CD4-positive, alpha-beta memory T cell (primary cell): Measurements from ENCODE around the gene BEX3. TPM values are rescaled to one million over a fixed set of nuclear protein-coding genes. Genes with fewer than 3 reads are reported as not detected.
"Not testable (repeated sequence)": the region's sequence is repeated elsewhere in the genome, so short reads cannot be mapped to it uniquely, and the experiment has no call there.

Experiments used
- CTCF ChIA-PET: fragments of 350-600 bp; sonication (Branson Sonifier 250); formaldehyde crosslinking; loops from one replicate; lab custom pipeline; 2021; ENCODE audit warnings: inconsistent platforms; ENCODE audit not compliant: partially characterized antibody; lab: Charles Lee
- POLR2A ChIA-PET: fragments of 350-600 bp; sonication (Branson Sonifier 250); formaldehyde crosslinking; loops from one replicate; lab custom pipeline; 2021; ENCODE audit not compliant: partially characterized antibody; lab: Charles Lee
- DNase-seq, 5 donors: peaks; one replicate each; pipeline versions ENCODE4 v3.0.0 to v3.0.0-alpha.2; 2020 to 2022; ENCODE audit warnings: mixed read lengths in 1 of 5
- H3K27ac ChIP-seq: one replicate; pipeline ENCODE4 v1.7.0; 2013; ENCODE audit warnings: low read depth, low read length
- H3K27me3 ChIP-seq: 2 replicates; pipeline ENCODE4 v1.7.0; 2013; ENCODE audit warnings: mild to moderate bottlenecking, low read length, moderate library complexity; ENCODE audit not compliant: insufficient read depth
- H3K36me3 ChIP-seq: 2 replicates; pipeline ENCODE4 v1.7.0; 2013; ENCODE audit warnings: mild to moderate bottlenecking, low read length, moderate library complexity; ENCODE audit not compliant: insufficient read depth
- H3K4me1 ChIP-seq: 2 replicates; pipeline ENCODE4 v1.7.0; 2013; ENCODE audit warnings: mild to moderate bottlenecking, low read length, moderate library complexity; ENCODE audit not compliant: insufficient read depth
- H3K4me3 ChIP-seq, 2 donors: one replicate each; pipeline ENCODE4 v1.7.0; 2013; ENCODE audit warnings: low read length in 2 of 2, mild to moderate bottlenecking in 1 of 2
- H3K9me3 ChIP-seq, 2 donors: one replicate each; pipeline ENCODE4 v1.7.0; 2013; ENCODE audit warnings: low read length in 2 of 2, control low read depth in 1 of 2; ENCODE audit not compliant: control insufficient read depth in 1 of 2
- H3K27ac Mint-ChIP-seq, 7 donors: one replicate each; pipeline ENCODE4 v1.8.0; 2020 to 2021; ENCODE audit warnings: mixed read lengths in 7 of 7, mild to moderate bottlenecking in 6 of 7, inconsistent platforms in 3 of 7, moderate library complexity in 3 of 7
- H3K27me3 Mint-ChIP-seq, 2 donors: one replicate each; pipeline ENCODE4 v1.8.0; 2020 to 2021; ENCODE audit warnings: mixed read lengths in 2 of 2
- H3K36me3 Mint-ChIP-seq, 2 donors: one replicate each; pipeline ENCODE4 v1.8.0; 2020 to 2021; ENCODE audit warnings: mixed read lengths in 2 of 2, inconsistent platforms in 1 of 2, mild to moderate bottlenecking in 1 of 2
- H3K4me1 Mint-ChIP-seq, 4 donors: one replicate each; pipeline ENCODE4 v1.8.0; 2020 to 2021; ENCODE audit warnings: mixed read lengths in 4 of 4, mild to moderate bottlenecking in 1 of 4
- H3K4me3 Mint-ChIP-seq, 8 donors: one replicate each; pipeline ENCODE4 v1.8.0; 2020 to 2021; ENCODE audit warnings: mixed read lengths in 8 of 8, mild to moderate bottlenecking in 7 of 8, moderate library complexity in 6 of 8, inconsistent platforms in 3 of 8
- H3K9me3 Mint-ChIP-seq, 8 donors: one replicate each; pipeline ENCODE4 v1.8.0; 2020 to 2021; ENCODE audit warnings: mixed read lengths in 8 of 8, mild to moderate bottlenecking in 5 of 8, inconsistent platforms in 3 of 8, moderate library complexity in 1 of 8
- intact Hi-C: fragments of 100-400 bp; cut with micrococcal nuclease; formaldehyde crosslinking; loops from one replicate; pipeline ENCODE4 v1.15.1; 2023
- polyA plus RNA-seq, 2 donors: library from polyadenylated mRNA; unstranded; fragments of 300-500 nt; fragmentation: Illumina TruSeq; gene quantifications; one replicate each; pipeline ENCODE4 v1.2.3, GENCODE V29; 2021
- total RNA-seq, 2 experiments: library from RNA; stranded (reverse); gene quantifications; one replicate each; pipeline ENCODE4 v1.2.3, GENCODE V29; 2021

Gene BEX3
- total and polyA plus RNA-seq, 4 experiments from 2014 or later, result 50.6 to 94.0 (median 69.0) TPM

DNA sequence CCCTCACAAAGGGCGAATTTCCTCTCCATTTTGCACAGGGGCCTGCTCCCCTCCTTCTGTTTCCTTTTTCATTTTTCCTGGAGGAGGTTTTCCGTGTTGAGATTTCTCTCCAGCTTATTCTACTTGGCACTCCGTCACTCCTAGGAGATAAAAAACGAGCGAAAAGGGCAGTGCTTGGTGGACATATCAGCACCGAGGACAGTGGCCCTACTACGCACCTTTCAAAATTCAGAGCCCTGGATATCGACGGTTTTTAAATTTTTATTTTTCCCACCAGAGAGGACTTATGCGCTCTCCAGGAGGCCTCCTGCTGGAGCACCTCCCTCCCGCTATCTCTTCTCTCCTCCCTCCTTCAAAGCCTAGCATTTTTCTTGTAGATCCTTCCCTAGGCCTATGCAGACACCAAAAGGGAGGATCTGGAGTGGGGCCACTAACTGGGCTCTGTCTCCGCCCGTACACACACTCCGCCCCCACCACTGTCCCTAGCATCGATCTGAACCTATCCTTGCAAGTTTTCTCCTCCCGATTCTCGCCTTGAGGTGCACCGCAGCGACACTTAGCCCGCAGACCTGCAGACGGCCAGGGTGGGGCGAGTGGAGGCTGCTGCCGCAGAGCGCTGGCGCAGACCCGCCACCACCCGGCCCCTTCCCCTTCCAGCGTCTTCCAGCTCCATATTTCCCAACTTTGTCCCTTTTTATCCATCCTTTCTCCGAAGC, 28.5 kb upstream of the BEX3 start:
- H3K27ac ChIP-seq, result no peak overlapping the region
- DNase-seq, result no peak
- Mint-ChIP-seq H3K27ac (peak overlapping the region in 1 of 7 donors; percentile 75), H3K9me3 (no peaks in the 10 kb centered on the region), H3K36me3 (no peaks in the 10 kb centered on the region), H3K4me3 (no peak overlapping the region), H3K27me3 (peaks cover 0 to 1% of the 10 kb centered on the region in 2 donors), H3K4me1 (peaks cover 0 to 3% (median 1%) of the 10 kb centered on the region in 4 donors)
- H3K27me3 ChIP-seq, result no peaks in the 10 kb centered on the region
- no peaks in the 10 kb centered on the region for H3K36me3 ChIP-seq
- peaks cover 5% of the 10 kb centered on the region for H3K4me1 ChIP-seq
- H3K9me3 ChIP-seq, result no peaks in the 10 kb centered on the region
- H3K4me3 ChIP-seq, result no peak overlapping the region
- CTCF ChIA-PET, result interaction anchor here (1.6 kb wide), 1 partner anchor 114 kb away, joined by 5 read pairs; no protein-coding TSS in a partner anchor
- intact Hi-C loops, result loop anchor here (10.0 kb wide), 1 partner anchor 133 kb away; the partner anchor contains the start of gene BEX4
- POLR2A ChIA-PET, result no interaction called here

- peak within 1 kb of the TSS in 1 of 2 donors; percentile 34 for H3K4me3 ChIP-seq
- CTCF ChIA-PET, result interaction anchor here (0.8 kb wide), 1 partner anchor 107 kb away, joined by 3 read pairs; no protein-coding TSS in a partner anchor
- no peaks in the 10 kb centered on the region for H3K27me3 ChIP-seq
- intact Hi-C loops, result no loop called here
- no peak within 1 kb of the TSS for H3K27ac ChIP-seq
- POLR2A ChIA-PET, result interaction anchor here (1.6 kb wide), 1 partner anchor 10 kb away, joined by 3 read pairs; no protein-coding TSS in a partner anchor
- no peak for DNase-seq
- H3K36me3 ChIP-seq, result no peaks in the 10 kb centered on the region
- Mint-ChIP-seq H3K9me3 (no peaks in the 10 kb centered on the region), H3K27ac (peak within 1 kb of the TSS in 3 of 7 donors; percentile 50 to 79 (median 61)), H3K36me3 (no peaks in the 10 kb centered on the region), H3K4me1 (peaks cover 5 to 16% (median 10%) of the 10 kb centered on the region in 4 donors), H3K27me3 (peaks cover 2 to 3% of the 10 kb centered on the region in 2 donors), H3K4me3 (peak within 1 kb of the TSS; percentile 82 to 89 (median 86))
- peaks cover 8% of the 10 kb centered on the region for H3K4me1 ChIP-seq
- H3K9me3 ChIP-seq, result no peaks in the 10 kb centered on the region
These were observed 20.1 kb upstream of the BEX3 start, which contains the start of gene TCEAL9 for GRCh38 chrX:103356130-103356798. TSS of gene TCEAL9 (plus strand) at chrX:103356506. CDS start at chrX:103357685, 1,179 bp downstream.

GRCh38 chrX:103356858-103357257, 19.5 kb upstream of the BEX3 start:
- no peaks in the 10 kb centered on the region for H3K27me3 ChIP-seq
- H3K27me3 Mint-ChIP-seq, result peaks cover 2 to 3% of the 10 kb centered on the region in 2 donors
- DNase-seq, result no peak
- H3K36me3 ChIP-seq, result no peaks in the 10 kb centered on the region
- no peaks in the 10 kb centered on the region for H3K9me3 ChIP-seq
- peak overlapping the region in 2 of 7 donors; percentile 44 to 48 for H3K27ac Mint-ChIP-seq
- ChIA-PET POLR2A (no interaction called here), CTCF (interaction anchor here (1.1 kb wide), 1 partner anchor 107 kb away, joined by 3 read pairs; no protein-coding TSS in a partner anchor)
- intact Hi-C loops, result no loop called here
- peaks cover 8% of the 10 kb centered on the region for H3K4me1 ChIP-seq
- peak overlapping the region; percentile 82 to 89 (median 86) for H3K4me3 Mint-ChIP-seq
- H3K9me3 Mint-ChIP-seq, result no peaks in the 10 kb centered on the region
- peak overlapping the region in 1 of 2 donors; percentile 34 for H3K4me3 ChIP-seq
- H3K27ac ChIP-seq, result no peak overlapping the region
- H3K36me3 Mint-ChIP-seq, result no peaks in the 10 kb centered on the region
- peaks cover 5 to 16% (median 10%) of the 10 kb centered on the region in 4 donors for H3K4me1 Mint-ChIP-seq

GRCh38 chrX:103357871-103358270, 18.5 kb upstream of the BEX3 start:
- H3K36me3 Mint-ChIP-seq, result no peaks in the 10 kb centered on the region
- intact Hi-C loops, result no loop called here
- H3K4me1 Mint-ChIP-seq, result peaks cover 5 to 16% (median 10%) of the 10 kb centered on the region in 4 donors
- DNase-seq, result no peak
- no peaks in the 10 kb centered on the region for H3K9me3 Mint-ChIP-seq
- Histone ChIP-seq H3K4me3 (no peak overlapping the region), H3K9me3 (no peaks in the 10 kb centered on the region), H3K27ac (no peak overlapping the region), H3K36me3 (no peaks in the 10 kb centered on the region), H3K4me1 (peaks cover 8% of the 10 kb centered on the region), H3K27me3 (no peaks in the 10 kb centered on the region)
- ChIA-PET CTCF (interaction anchor here (1.1 kb wide), 1 partner anchor 106 kb away, joined by 3 read pairs; no protein-coding TSS in a partner anchor), POLR2A (no interaction called here)
- peaks cover 2 to 3% of the 10 kb centered on the region in 2 donors for H3K27me3 Mint-ChIP-seq
- no peak overlapping the region for H3K4me3 Mint-ChIP-seq
- H3K27ac Mint-ChIP-seq, result no peak overlapping the region

- H3K9me3 Mint-ChIP-seq, H3K27ac ChIP-seq, H3K4me3 ChIP-seq, H3K4me3 Mint-ChIP-seq, H3K27me3 Mint-ChIP-seq, H3K4me1 ChIP-seq, DNase-seq, intact Hi-C loops, H3K36me3 ChIP-seq, H3K9me3 ChIP-seq, CTCF ChIA-PET, H3K27me3 ChIP-seq, H3K27ac Mint-ChIP-seq, H3K36me3 Mint-ChIP-seq, POLR2A ChIA-PET: not testable (repeated sequence)
- H3K4me1 Mint-ChIP-seq, result peaks cover 5 to 16% (median 10%) of the 10 kb centered on the region in 4 donors
These were observed 16.7 kb upstream of the BEX3 start for GRCh38 chrX:103359605-103360004.

DNA sequence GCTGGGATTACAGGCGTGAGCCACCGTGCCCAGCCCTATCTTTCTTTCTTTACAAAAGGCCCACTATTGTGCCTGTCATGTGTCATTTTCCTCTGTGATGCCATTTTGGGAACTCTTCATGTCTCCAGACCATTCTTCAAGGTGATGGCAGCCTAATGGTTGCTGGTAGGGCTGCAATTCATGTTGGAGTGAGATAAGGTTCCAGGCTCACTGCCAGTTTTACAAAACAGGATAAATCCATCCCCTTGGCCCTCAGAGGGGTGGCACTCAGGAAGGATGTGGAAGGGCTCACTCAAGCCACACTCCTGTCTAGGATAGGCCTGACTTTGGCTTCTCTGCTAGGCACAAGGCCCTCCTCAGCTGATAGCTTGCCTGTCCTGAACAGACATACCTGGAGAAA, 16.2 kb upstream of the BEX3 start:
- POLR2A ChIA-PET, result no interaction called here
- Mint-ChIP-seq H3K27me3 (peaks cover 2 to 3% of the 10 kb centered on the region in 2 donors), H3K27ac (no peak overlapping the region), H3K4me3 (no peak overlapping the region), H3K36me3 (no peaks in the 10 kb centered on the region), H3K9me3 (no peaks in the 10 kb centered on the region), H3K4me1 (peaks cover 5 to 16% (median 10%) of the 10 kb centered on the region in 4 donors)
- Histone ChIP-seq H3K4me1 (peaks cover 8% of the 10 kb centered on the region), H3K9me3 (no peaks in the 10 kb centered on the region), H3K27me3 (no peaks in the 10 kb centered on the region), H3K4me3 (no peak overlapping the region), H3K36me3 (no peaks in the 10 kb centered on the region), H3K27ac (no peak overlapping the region)
- DNase-seq, result no peak
- CTCF ChIA-PET, result no interaction called here
- intact Hi-C loops, result no loop called here

DNA sequence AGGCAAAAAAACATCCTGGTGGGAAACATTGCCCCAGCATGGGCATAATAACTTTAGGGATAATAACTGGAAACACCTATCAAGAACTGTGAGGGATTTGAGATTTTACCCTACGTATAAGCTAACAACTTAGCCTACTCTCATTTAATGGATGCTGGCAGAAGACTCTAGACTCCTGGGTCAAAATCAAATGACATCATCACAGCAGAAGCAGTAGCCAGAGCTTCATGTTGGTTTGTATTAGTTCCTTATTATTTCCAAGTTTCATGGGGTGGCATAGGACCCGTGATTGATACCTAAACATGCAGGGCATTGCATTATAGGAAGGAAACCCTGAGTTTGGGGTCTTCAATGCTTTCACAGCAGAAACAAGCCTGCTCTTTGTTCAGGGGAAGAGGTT, 15.4 kb upstream of the BEX3 start:
- ChIA-PET CTCF (no interaction called here), POLR2A (no interaction called here)
- Mint-ChIP-seq H3K36me3 (no peaks in the 10 kb centered on the region), H3K27me3 (peaks cover 2% of the 10 kb centered on the region in 2 donors), H3K4me3 (no peak overlapping the region), H3K9me3 (no peaks in the 10 kb centered on the region), H3K27ac (no peak overlapping the region), H3K4me1 (peaks cover 5 to 14% (median 9%) of the 10 kb centered on the region in 4 donors)
- intact Hi-C loops, result no loop called here
- Histone ChIP-seq H3K36me3 (no peaks in the 10 kb centered on the region), H3K27me3 (no peaks in the 10 kb centered on the region), H3K9me3 (no peaks in the 10 kb centered on the region), H3K27ac (no peak overlapping the region), H3K4me1 (peaks cover 8% of the 10 kb centered on the region), H3K4me3 (no peak overlapping the region)
- DNase-seq, result no peak
